Adrenal gland (tissue), 12 donors: ENCODE measurements around the gene RFESD. TPM values are rescaled to one million over a fixed set of nuclear protein-coding genes. Genes with fewer than 3 reads are reported as not detected.

Experiments used
- DNase-seq, 7 donors: peaks; one replicate each; pipeline ENCODE4 v3.0.0-alpha.2; 2019 to 2020
- H3K27ac ChIP-seq, 5 donors: fragments of 200-600 bp; sonication (generic) in 4 of 5; 1 replicate in 3 of 5; 2 replicates in 2 of 5; pipeline versions ENCODE4 v1.5.1 to v1.8.0; 2016 to 2020; ENCODE audit warnings: mild to moderate bottlenecking in 1 of 5
- H3K27me3 ChIP-seq: fragments of 200-600 bp; 2 replicates; pipeline ENCODE4 v1.8.0; 2021
- H3K36me3 ChIP-seq, 2 donors: fragments of 200-600 bp; replicated peaks in 1 of 2; 1 replicate in 1 of 2; 2 replicates in 1 of 2; pipeline versions ENCODE4 v1.5.1 to v1.8.0; 2018 to 2022
- H3K4me1 ChIP-seq, 2 donors: fragments of 200-600 bp; replicated peaks in 1 of 2; 1 replicate in 1 of 2; 2 replicates in 1 of 2; pipeline versions ENCODE4 v1.5.1 to v1.8.0; 2018 to 2021
- H3K4me3 ChIP-seq, 4 donors: fragments of 200-600 bp; sonication (generic) in 3 of 4; one replicate each; pipeline ENCODE4 v1.5.1; 2016 to 2018
- H3K9me3 ChIP-seq, 3 donors: fragments of 200-600 bp; sonication (generic) in 1 of 3; replicated peaks in 1 of 3; 1 replicate in 2 of 3; 2 replicates in 1 of 3; pipeline versions ENCODE4 v1.5.1 to v1.8.0; 2016 to 2021
- POLR2A ChIP-seq, 2 donors: fragments of 450-650 bp; IDR thresholded peaks; one replicate each; pipeline ENCODE4 v1.6.1; 2017; ENCODE audit warnings: antibody characterized with exemption in 2 of 2, mild to moderate bottlenecking in 2 of 2, moderate library complexity in 1 of 2
- WGBS, 4 donors: extraction: QIAGEN DNeasy Blood & Tissue Kit in 2 of 4; methylation state at CpG; one replicate each; pipeline versions ENCODE4 v1.1.5 to v1.1.7; 2013 to 2017; 5-methylcytosine and 5-hydroxymethylcytosine counted together
- intact Hi-C, 2 donors: fragments of 100-400 bp; cut with DNase I; formaldehyde crosslinking; loops; one replicate each; pipeline versions ENCODE4 v1.14.1 to v1.15.0; 2022 to 2023
- polyA plus RNA-seq, 3 donors: library from polyadenylated mRNA; stranded (reverse); fragments of 200-250 nt in 2 of 3; fragments of 350-450 nt in 1 of 3; fragmentation: Illumina TruSeq in 1 of 3; extraction: RNeasy Lipid Tissue Mini Kit (QIAGEN cat#74804) in 1 of 3; gene quantifications; one replicate each; pipeline ENCODE4 v1.2.3, GENCODE V29; 2013 to 2014
- total RNA-seq, 9 donors: library from RNA; depleted of rRNA in 4 of 9; stranded (reverse); fragments of >200 nt in 4 of 9; fragments of 120-200 nt in 1 of 9; fragmentation: NEBNext Ultra II Directional in 1 of 9; extraction: Animal tissue kit (Norgen Biotek cat#: 25700) in 1 of 9; gene quantifications; one replicate each; pipeline versions ENCODE4 v1.1.0 to v1.2.4, GENCODE V29; 2013 to 2023
- TF ChIP-seq, protein P1 (sequence below), 6 experiments: fragments of 450-650 bp in 4 of 6; fragments of 200-600 bp in 2 of 6; sonication (generic) in 1 of 6; IDR thresholded peaks; 1 replicate in 5 of 6; 2 replicates in 1 of 6; pipeline versions ENCODE4 v1.5.1 to v1.8.0; 2016 to 2021; ENCODE audit warnings: antibody characterized with exemption in 6 of 6, mild to moderate bottlenecking in 2 of 6, moderate library complexity in 1 of 6
- donor health status: healthy with polysubstance abuse.
- donor health status: Bipolar disorder and iron deficiency.
- donor health status: DM: yes; HTN: yes; CAD: no.
- donor health status: DM: no; HTN: no; CAD: no.
- donor health status: DM: no; HTN: no; CAD: no.
- donor health status: DM: yes; HTN: yes; CAD: no.

RFESD gene
- total and polyA plus RNA-seq, 12 donors = 0.43 to 6.8 (median 2.6) TPM

DNA sequence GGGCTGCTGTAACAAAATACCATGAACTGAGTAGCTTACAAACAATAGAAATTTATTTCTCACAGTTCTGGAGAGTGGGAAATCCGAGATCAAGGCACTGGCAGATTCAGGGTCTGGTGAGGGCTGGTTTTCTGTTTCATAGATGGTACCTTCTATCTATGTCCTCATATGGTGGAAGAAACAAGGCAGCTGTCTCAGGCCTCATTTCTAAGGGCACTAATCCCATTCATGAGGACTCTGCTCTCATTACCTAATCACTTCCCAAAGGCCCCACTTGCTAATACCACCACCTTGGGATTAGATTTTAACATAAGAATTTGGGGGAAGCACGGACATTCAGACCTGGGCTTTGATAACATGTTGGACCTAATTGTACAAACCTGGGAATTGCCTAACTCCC, 13.5 kb downstream of the RFESD start:
- 80 to 93% (median 90%) methylated on average over 2 of the region's 2 CpGs for WGBS, 4 donors
- no peak overlapping the region for H3K4me3 ChIP-seq
- intact Hi-C loops = loop anchor here (5.0 to 10.0 kb wide), 3 partner anchors 72 to 175 kb away; partner anchors contain the start of gene RHOBTB3 (in 1 of the 2)
- DNase-seq = no peak
- peaks cover 7% of the 10 kb centered on the region in 2 donors for H3K4me1 ChIP-seq
- no peaks in the 10 kb centered on the region for H3K27me3 ChIP-seq
- H3K9me3 ChIP-seq = no peaks in the 10 kb centered on the region
- no peak for TF ChIP-seq POLR2A (IDR thresholded peaks at IDR 0.05)
- TF ChIP-seq, protein P1, sequence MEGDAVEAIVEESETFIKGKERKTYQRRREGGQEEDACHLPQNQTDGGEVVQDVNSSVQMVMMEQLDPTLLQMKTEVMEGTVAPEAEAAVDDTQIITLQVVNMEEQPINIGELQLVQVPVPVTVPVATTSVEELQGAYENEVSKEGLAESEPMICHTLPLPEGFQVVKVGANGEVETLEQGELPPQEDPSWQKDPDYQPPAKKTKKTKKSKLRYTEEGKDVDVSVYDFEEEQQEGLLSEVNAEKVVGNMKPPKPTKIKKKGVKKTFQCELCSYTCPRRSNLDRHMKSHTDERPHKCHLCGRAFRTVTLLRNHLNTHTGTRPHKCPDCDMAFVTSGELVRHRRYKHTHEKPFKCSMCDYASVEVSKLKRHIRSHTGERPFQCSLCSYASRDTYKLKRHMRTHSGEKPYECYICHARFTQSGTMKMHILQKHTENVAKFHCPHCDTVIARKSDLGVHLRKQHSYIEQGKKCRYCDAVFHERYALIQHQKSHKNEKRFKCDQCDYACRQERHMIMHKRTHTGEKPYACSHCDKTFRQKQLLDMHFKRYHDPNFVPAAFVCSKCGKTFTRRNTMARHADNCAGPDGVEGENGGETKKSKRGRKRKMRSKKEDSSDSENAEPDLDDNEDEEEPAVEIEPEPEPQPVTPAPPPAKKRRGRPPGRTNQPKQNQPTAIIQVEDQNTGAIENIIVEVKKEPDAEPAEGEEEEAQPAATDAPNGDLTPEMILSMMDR (IDR thresholded peaks at IDR 0.05) = no peak
- H3K36me3 ChIP-seq = no peaks in the 10 kb centered on the region
- no peak overlapping the region for H3K27ac ChIP-seq

DNA sequence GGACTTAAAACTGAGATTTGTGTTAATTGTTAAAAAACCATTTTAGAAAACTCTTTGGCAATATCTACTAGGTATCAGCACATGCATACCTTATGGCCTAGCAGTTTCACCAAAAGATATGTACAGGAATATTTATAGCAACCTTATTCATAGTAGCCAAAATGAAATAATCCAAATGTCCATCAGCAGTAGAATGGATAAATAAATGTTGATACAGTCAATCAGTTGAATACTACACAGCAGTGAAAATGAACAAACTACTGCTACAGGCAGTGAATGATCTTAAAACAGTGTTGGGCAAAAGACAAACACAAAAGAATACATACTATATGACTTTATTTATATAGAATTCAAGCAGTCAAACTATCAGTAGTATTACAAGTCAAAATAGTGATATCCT, 16.4 kb downstream of the RFESD start:
- no peaks in the 10 kb centered on the region for H3K9me3 ChIP-seq
- intact Hi-C loops = loop anchor here (5.0 to 10.0 kb wide), 3 partner anchors 69 to 172 kb away; partner anchors contain the start of gene RHOBTB3 (in 1 of the 2)
- no peak for DNase-seq
- no peaks in the 10 kb centered on the region for H3K27me3 ChIP-seq
- H3K4me3 ChIP-seq = no peak overlapping the region
- no peak overlapping the region for H3K27ac ChIP-seq
- peaks cover 0 to 7% of the 10 kb centered on the region in 2 donors for H3K4me1 ChIP-seq
- TF ChIP-seq POLR2A (IDR thresholded peaks at IDR 0.05) = no peak
- TF ChIP-seq, protein P1 (IDR thresholded peaks at IDR 0.05) = no peak
- no peaks in the 10 kb centered on the region for H3K36me3 ChIP-seq

DNA sequence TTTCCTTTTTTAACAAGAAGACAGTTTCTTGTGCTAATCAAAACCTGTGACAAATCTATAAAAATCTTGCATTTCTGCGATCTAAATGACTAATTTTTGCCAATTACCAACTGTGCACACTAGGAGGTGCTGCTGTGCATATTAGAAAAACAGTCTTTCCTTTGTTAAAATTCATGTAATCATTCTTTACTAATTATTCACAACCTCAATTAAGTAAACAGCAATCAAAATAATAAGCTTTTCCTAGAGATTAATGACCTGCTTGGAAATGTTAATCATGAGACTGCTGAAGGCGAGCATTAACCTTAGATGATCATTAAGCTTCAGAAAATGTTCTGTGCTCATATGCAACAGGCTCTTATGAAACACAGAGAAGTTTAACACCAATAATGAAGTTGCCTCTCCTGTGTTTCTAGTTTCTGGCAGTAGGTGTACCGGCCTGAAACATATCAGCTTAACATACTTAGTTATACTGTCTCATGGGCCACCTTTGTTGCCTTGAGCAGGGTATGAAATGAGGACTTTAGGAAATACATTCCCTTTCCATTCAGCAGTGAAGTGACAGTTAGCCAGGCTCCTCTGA, 17.7 kb downstream of the RFESD start:
- intact Hi-C loops = loop anchor here (5.0 to 10.0 kb wide), 3 partner anchors 68 to 171 kb away; partner anchors contain the start of gene RHOBTB3 (in 1 of the 2)
- peak in 4 of 7 donors; percentile 19 to 61 (median 52) for DNase-seq
- 5 to 8% (median 8%) methylated on average over 3 of the region's 3 CpGs for WGBS, 4 donors
- no peaks in the 10 kb centered on the region for H3K9me3 ChIP-seq
- TF ChIP-seq, protein P1 (IDR thresholded peaks at IDR 0.05) = peak; percentile 70 to 91 (median 88)
- no peak for TF ChIP-seq POLR2A (IDR thresholded peaks at IDR 0.05)
- no peak overlapping the region for H3K4me3 ChIP-seq
- peaks cover 0 to 14% of the 10 kb centered on the region in 2 donors for H3K4me1 ChIP-seq
- no peaks in the 10 kb centered on the region for H3K36me3 ChIP-seq
- H3K27me3 ChIP-seq = no peaks in the 10 kb centered on the region
- H3K27ac ChIP-seq = peak overlapping the region in 1 of 5 donors; percentile 22

DNA sequence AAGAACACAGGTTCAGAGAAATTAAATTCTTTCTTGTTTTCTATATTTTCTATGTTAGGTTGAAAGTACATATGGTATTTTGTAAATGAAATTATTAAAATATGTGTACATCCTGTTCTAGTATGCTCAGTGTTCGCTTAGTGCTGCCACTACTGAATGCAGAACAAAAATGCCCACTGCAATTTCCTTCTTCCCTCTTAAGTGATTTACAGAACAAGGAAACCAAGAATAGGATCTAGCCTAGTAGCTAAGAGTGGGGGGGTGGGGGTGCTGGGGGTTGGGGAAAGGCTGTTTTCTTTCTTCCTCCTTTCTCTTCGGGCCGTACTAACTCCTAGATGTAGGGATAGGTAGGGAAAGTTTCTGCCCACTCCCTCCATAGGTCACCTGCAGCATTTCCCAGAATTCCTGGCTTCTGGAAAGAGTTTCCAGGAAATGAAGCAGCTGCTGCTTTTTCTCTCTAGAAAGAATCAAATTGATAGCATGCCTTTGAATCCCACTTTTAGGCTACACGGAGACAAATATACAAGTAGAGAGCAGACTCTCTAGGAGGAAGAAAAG, 20.6 kb downstream of the RFESD start:
- H3K27me3 ChIP-seq = no peaks in the 10 kb centered on the region
- H3K4me1 ChIP-seq = peaks cover 5 to 24% of the 10 kb centered on the region in 2 donors
- H3K9me3 ChIP-seq = no peaks in the 10 kb centered on the region
- no peak overlapping the region for H3K27ac ChIP-seq
- no peak for TF ChIP-seq POLR2A (IDR thresholded peaks at IDR 0.05)
- TF ChIP-seq, protein P1 (IDR thresholded peaks at IDR 0.05) = no peak
- no peaks in the 10 kb centered on the region for H3K36me3 ChIP-seq
- intact Hi-C loops = loop anchor here in 1 of 2 donors (10.0 kb wide), 2 partner anchors 98 to 168 kb away; no protein-coding TSS in a partner anchor
- H3K4me3 ChIP-seq = no peak overlapping the region
- no peak for DNase-seq
- 64 to 77% (median 70%) methylated on average over 4 of the region's 4 CpGs for WGBS, 4 donors
